Measurements from ENCODE around the gene SEBOX.

SEBOX gene

GRCh38 chr17:28317966-28318758 lies 46.8 kb downstream of the SEBOX start:
- peak; percentile 61 for DNase-seq

GRCh38 chr17:28317099-28317965 lies 47.7 kb downstream of the SEBOX start:
- peak; percentile 37 for DNase-seq

- DNase-seq = no peak
Observed at GRCh38 chr17:28315846-28316705, 48.9 kb downstream of the SEBOX start.

- DNase-seq = no peak
Observed at GRCh38 chr17:28313841-28314240, 51.2 kb downstream of the SEBOX start.

All from NCI-H69 (cell line).